Endodermal cell (in vitro differentiated cells): ENCODE results near the gene MED13L. TPM values are rescaled to one million over a fixed set of nuclear protein-coding genes. Genes with fewer than 3 reads are reported as not detected.

Source experiments
- DNase-seq: peaks from one replicate; pipeline ENCODE4 v3.0.0-alpha.2; 2017
- H3K27ac ChIP-seq: 2 replicates; pipeline ENCODE4 v1.5.1; 2013; ENCODE audit warnings: mild to moderate bottlenecking, low read depth, low read length, moderate library complexity
- H3K27me3 ChIP-seq: 2 replicates; pipeline ENCODE4 v1.6.1; 2013; ENCODE audit warnings: mild to moderate bottlenecking, low read length, moderate library complexity; ENCODE audit not compliant: insufficient read depth, control insufficient read depth, poor library complexity, severe bottlenecking
- H3K36me3 ChIP-seq: 2 replicates; pipeline ENCODE4 v1.7.0; 2013; ENCODE audit warnings: mild to moderate bottlenecking, low read length, moderate library complexity; ENCODE audit not compliant: control insufficient read depth, insufficient read depth
- H3K4me1 ChIP-seq: one replicate; pipeline ENCODE4 v1.7.0; 2013; ENCODE audit warnings: low read length; ENCODE audit not compliant: control insufficient read depth, insufficient read depth
- H3K4me3 ChIP-seq: 2 replicates; pipeline ENCODE4 v1.5.1; 2013; ENCODE audit warnings: mild to moderate bottlenecking, low read length, moderate library complexity
- H3K9ac ChIP-seq: 2 replicates; pipeline ENCODE4 v1.6.1; 2013; ENCODE audit warnings: mild to moderate bottlenecking, low read length, moderate library complexity; ENCODE audit not compliant: poor library complexity, severe bottlenecking; ENCODE audit errors: extremely low read depth
- H3K9me3 ChIP-seq: 2 replicates; pipeline ENCODE4 v1.6.1; 2013; ENCODE audit warnings: mild to moderate bottlenecking, low read length, moderate library complexity; ENCODE audit not compliant: control insufficient read depth
- H3K27ac Mint-ChIP-seq: 2 replicates; pipeline ENCODE4 v1.8.0; 2020; ENCODE audit warnings: mixed read lengths
- H3K27me3 Mint-ChIP-seq: 2 replicates; pipeline ENCODE4 v1.8.0; 2021; ENCODE audit warnings: mild to moderate bottlenecking, mixed read lengths; ENCODE audit not compliant: insufficient read depth
- H3K36me3 Mint-ChIP-seq: 2 replicates; pipeline ENCODE4 v1.8.0; 2020; ENCODE audit warnings: low read depth, mixed read lengths
- H3K4me1 Mint-ChIP-seq: 2 replicates; pipeline ENCODE4 v1.8.0; 2020; ENCODE audit warnings: mixed read lengths
- H3K4me3 Mint-ChIP-seq: 2 replicates; pipeline ENCODE4 v1.8.0; 2020; ENCODE audit warnings: mild to moderate bottlenecking, moderate library complexity, mixed read lengths
- H3K9me3 Mint-ChIP-seq: 2 replicates; pipeline ENCODE4 v1.8.0; 2020; ENCODE audit warnings: mild to moderate bottlenecking, mixed read lengths
- CTCF ChIP-seq: fragments of 200-600 bp; sonication (generic); conservative IDR thresholded peaks from 2 replicates; pipeline ENCODE4 v1.5.0; 2021; ENCODE audit warnings: antibody characterized with exemption, mild to moderate bottlenecking
- WGBS, 2 experiments: methylation state at CpG; one replicate each; pipeline versions ENCODE4 v1.1.5 to v1.1.7; 2013; ENCODE audit warnings: missing lambda C conversion rate in 2 of 2, mixed read lengths in 1 of 2; ENCODE audit not compliant: insufficient coverage in 1 of 2, insufficient read length in 1 of 2; 5-methylcytosine and 5-hydroxymethylcytosine counted together
- total RNA-seq, 2 donors: library from RNA; stranded (reverse); fragmentation: NEBNext Ultra II Directional in 1 of 2; extraction: Animal tissue kit (Norgen Biotek cat#: 25700) in 1 of 2; gene quantifications; 2 replicates in 1 of 2; 3 replicates in 1 of 2; pipeline ENCODE4 v1.2.1, GENCODE V29; 2021

MED13L gene
- total RNA-seq, 2 donors from 2014 or later, result 101 to 111 TPM

GRCh38 chr12:116319898-116320621, 42.6 kb upstream of the MED13L start:
- no peaks in the 10 kb centered on the region for H3K9me3 ChIP-seq
- Mint-ChIP-seq H3K4me1 (no peaks in the 10 kb centered on the region), H3K9me3 (no peaks in the 10 kb centered on the region), H3K36me3 (no peaks in the 10 kb centered on the region), H3K27me3 (no peaks in the 10 kb centered on the region), H3K4me3 (no peak overlapping the region), H3K27ac (no peak overlapping the region)
- no peaks in the 10 kb centered on the region for H3K36me3 ChIP-seq
- no peak overlapping the region for H3K27ac ChIP-seq
- no peak overlapping the region for H3K9ac ChIP-seq
- TF ChIP-seq CTCF, result no peak
- 92 to 97% methylated on average over 6 to 16 of the region's 16 CpGs for WGBS, 2 experiments
- H3K27me3 ChIP-seq, result no peaks in the 10 kb centered on the region
- no peak for DNase-seq
- H3K4me1 ChIP-seq, result no peaks in the 10 kb centered on the region
- no peak overlapping the region for H3K4me3 ChIP-seq

GRCh38 chr12:116319233-116319897, 41.9 kb upstream of the MED13L start:
- H3K9ac ChIP-seq, result no peak overlapping the region
- no peak overlapping the region for H3K4me3 ChIP-seq
- no peaks in the 10 kb centered on the region for H3K36me3 Mint-ChIP-seq
- H3K4me1 Mint-ChIP-seq, result no peaks in the 10 kb centered on the region
- no peak overlapping the region for H3K4me3 Mint-ChIP-seq
- H3K36me3 ChIP-seq, result no peaks in the 10 kb centered on the region
- no peak for TF ChIP-seq CTCF
- no peaks in the 10 kb centered on the region for H3K9me3 ChIP-seq
- H3K27ac Mint-ChIP-seq, result no peak overlapping the region
- no peaks in the 10 kb centered on the region for H3K27me3 ChIP-seq
- no peaks in the 10 kb centered on the region for H3K9me3 Mint-ChIP-seq
- no peaks in the 10 kb centered on the region for H3K4me1 ChIP-seq
- no peak for DNase-seq
- WGBS, 2 experiments, result 91 to 97% methylated on average over 11 to 14 of the region's 14 CpGs
- no peak overlapping the region for H3K27ac ChIP-seq
- no peaks in the 10 kb centered on the region for H3K27me3 Mint-ChIP-seq

- no peaks in the 10 kb centered on the region for H3K27me3 Mint-ChIP-seq
- no peaks in the 10 kb centered on the region for H3K9me3 Mint-ChIP-seq
- Histone ChIP-seq H3K36me3 (no peaks in the 10 kb centered on the region), H3K9ac (no peak overlapping the region), H3K27ac (no peak overlapping the region), H3K27me3 (no peaks in the 10 kb centered on the region), H3K9me3 (no peaks in the 10 kb centered on the region), H3K4me3 (no peak overlapping the region), H3K4me1 (no peaks in the 10 kb centered on the region)
- no peaks in the 10 kb centered on the region for H3K36me3 Mint-ChIP-seq
- H3K4me3 Mint-ChIP-seq, result no peak overlapping the region
- WGBS, 2 experiments, result 94 to 96% methylated on average over 15 to 21 of the region's 21 CpGs
- no peak for DNase-seq
- no peak for TF ChIP-seq CTCF
- no peak overlapping the region for H3K27ac Mint-ChIP-seq
- no peaks in the 10 kb centered on the region for H3K4me1 Mint-ChIP-seq
Observed at GRCh38 chr12:116318576-116319232, 41.2 kb upstream of the MED13L start.
